ENCODE measurements around the gene FOXR1.
"Not testable (repeated sequence)": the region's sequence is repeated elsewhere in the genome, so short reads cannot be mapped to it uniquely, and the experiment has no call there.

FOXR1 gene

DNA sequence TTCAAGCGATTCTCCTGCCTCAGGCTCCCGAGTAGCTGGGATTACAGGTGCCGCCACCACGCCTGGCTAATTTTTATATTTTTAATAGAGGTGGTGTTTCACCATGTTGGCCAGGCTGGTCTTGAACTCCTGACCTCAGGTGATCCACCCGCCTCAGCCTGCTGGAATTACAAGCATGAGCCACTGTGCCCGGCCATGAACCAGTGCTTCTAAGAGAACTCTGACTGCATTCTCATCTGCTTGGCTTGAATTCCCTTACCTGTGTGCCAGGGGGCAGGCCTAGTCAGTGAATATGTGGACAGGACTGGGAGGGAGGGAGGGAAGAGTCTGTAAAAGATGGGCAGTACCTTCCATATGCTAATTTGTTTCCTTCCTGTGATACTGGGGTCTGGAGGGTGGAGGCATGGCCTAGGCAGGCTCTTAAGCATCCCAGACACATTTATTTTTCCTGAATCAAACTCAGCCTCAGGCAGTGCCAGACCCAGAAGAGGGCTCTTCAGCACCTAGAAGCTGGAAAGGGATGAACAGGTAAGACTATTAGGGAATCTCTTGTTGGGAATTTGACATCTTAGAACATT, 40.0 kb downstream of the FOXR1 start:
- H3K27me3 ChIP-seq (ENCODE audit: control insufficient read depth, insufficient read depth, low read length): no peaks in the 10 kb centered on the region
- no peak overlapping the region for H3K4me3 ChIP-seq (ENCODE audit: low read length)
- H3K27ac ChIP-seq (ENCODE audit: low read length): no peak overlapping the region
- peaks cover 62% of the 10 kb centered on the region for H3K36me3 ChIP-seq (ENCODE audit: control insufficient read depth, low read depth, low read length)
- peaks cover 3% of the 10 kb centered on the region for H3K4me1 ChIP-seq (ENCODE audit: control insufficient read depth, low read depth, low read length)
- H3K9me3 ChIP-seq (ENCODE audit: control insufficient read depth, low read depth, low read length): no peaks in the 10 kb centered on the region
- H3K9ac ChIP-seq (ENCODE audit: low read length): no peak overlapping the region

DNA sequence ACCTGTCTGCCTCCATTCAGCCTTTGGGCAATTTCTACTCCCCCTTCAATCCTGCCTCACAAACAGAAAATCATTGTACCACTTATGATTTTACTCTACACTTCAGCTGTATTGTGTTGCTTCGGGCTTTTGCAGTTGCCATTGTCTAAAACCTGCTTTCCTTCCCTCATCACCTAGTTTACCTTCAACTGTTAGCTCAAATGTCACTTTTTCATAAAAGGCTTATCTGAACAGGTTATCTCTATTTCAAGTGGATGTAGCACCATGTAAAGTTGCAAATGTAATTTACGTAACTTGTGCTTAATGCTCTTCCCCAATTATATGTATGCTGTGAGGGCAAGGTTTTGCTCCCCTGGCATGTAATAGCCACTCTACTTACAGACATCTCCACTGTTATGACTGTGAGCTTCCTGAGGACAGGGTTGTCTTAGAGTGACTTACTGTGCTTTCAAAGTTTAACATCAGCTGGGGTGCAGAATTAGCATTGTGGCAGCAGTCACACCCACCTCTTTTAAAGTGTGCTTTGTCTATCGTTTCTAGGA, 41.1 kb downstream of the FOXR1 start:
- H3K9me3 ChIP-seq (ENCODE audit: control insufficient read depth, low read depth, low read length): no peaks in the 10 kb centered on the region
- H3K27me3 ChIP-seq (ENCODE audit: control insufficient read depth, insufficient read depth, low read length): no peaks in the 10 kb centered on the region
- no peak overlapping the region for H3K27ac ChIP-seq (ENCODE audit: low read length)
- H3K4me3 ChIP-seq (ENCODE audit: low read length): no peak overlapping the region
- H3K36me3 ChIP-seq (ENCODE audit: control insufficient read depth, low read depth, low read length): peaks cover 64% of the 10 kb centered on the region
- H3K9ac ChIP-seq (ENCODE audit: low read length): no peak overlapping the region
- peaks cover 9% of the 10 kb centered on the region for H3K4me1 ChIP-seq (ENCODE audit: control insufficient read depth, low read depth, low read length)

DNA sequence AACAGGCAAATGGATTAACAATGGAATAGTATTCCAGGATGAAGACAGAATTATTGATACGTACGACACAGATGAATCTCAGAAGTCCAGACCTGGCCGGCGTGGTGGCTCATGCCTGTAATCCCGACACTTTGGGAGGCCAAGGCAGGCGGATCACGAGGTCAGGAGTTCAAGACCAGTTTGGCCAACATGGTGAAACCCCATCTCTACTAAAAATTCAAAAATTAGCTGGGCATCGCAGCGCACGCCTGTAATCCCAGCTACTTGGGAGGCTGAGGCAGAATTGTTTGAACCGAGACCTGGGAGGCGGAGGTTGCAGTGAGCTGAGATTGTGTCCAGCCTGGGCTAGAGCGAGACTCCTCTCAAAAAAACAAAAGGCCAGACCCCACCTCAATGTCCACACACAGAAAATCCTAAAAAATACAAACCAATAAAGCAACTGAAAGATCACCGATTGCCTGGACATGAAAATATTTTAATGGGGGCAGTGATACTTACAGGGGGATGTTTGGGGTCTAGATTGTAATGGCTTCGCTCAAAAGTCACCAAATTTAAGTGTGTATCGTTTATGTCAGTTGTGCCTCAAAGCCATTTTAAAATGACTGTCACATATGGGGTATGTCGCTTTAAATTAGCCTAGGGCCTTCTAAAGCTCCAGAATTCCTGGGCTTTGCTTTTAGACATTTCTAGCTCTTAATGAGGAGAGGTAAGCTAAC, 42.8 kb downstream of the FOXR1 start:
- H3K4me1 ChIP-seq (ENCODE audit: control insufficient read depth, low read depth, low read length): peaks cover 9% of the 10 kb centered on the region
- no peaks in the 10 kb centered on the region for H3K27me3 ChIP-seq (ENCODE audit: control insufficient read depth, insufficient read depth, low read length)
- H3K4me3 ChIP-seq (ENCODE audit: low read length): no peak overlapping the region
- H3K9me3 ChIP-seq (ENCODE audit: control insufficient read depth, low read depth, low read length): no peaks in the 10 kb centered on the region
- H3K27ac ChIP-seq (ENCODE audit: low read length): no peak overlapping the region
- H3K9ac ChIP-seq (ENCODE audit: low read length): no peak overlapping the region
- H3K36me3 ChIP-seq (ENCODE audit: control insufficient read depth, low read depth, low read length): peaks cover 59% of the 10 kb centered on the region

DNA sequence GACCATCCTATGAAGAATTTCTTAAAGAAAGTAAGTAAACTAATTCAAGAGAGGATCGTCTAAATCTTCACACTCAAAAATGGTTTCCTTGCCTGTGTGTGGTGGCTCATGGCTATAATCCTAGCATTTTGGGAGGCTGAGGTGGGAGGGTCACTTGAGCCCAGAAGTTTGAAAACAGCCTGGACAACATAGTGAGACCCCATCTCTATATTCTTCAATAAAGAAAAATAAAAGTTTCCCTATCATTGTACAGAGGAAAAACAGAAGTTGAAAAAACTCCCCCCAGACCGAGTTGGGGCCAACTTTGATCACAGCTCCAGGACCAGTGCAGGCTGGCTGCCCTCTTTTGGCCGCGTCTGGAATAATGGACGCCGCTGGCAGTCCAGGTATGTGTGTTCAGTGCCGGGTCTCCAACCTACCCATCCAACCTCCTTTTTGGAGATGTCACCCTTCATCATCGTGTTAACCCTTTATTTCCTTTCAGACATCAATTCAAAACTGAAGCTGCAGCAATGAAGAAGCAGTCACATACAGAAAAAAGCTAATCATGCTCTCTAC, 43.6 kb downstream of the FOXR1 start:
- H3K4me3 ChIP-seq (ENCODE audit: low read length): no peak overlapping the region
- H3K27me3 ChIP-seq (ENCODE audit: control insufficient read depth, insufficient read depth, low read length): no peaks in the 10 kb centered on the region
- peaks cover 51% of the 10 kb centered on the region for H3K36me3 ChIP-seq (ENCODE audit: control insufficient read depth, low read depth, low read length)
- no peaks in the 10 kb centered on the region for H3K9me3 ChIP-seq (ENCODE audit: control insufficient read depth, low read depth, low read length)
- H3K9ac ChIP-seq (ENCODE audit: low read length): no peak overlapping the region
- no peak overlapping the region for H3K27ac ChIP-seq (ENCODE audit: low read length)
- peaks cover 9% of the 10 kb centered on the region for H3K4me1 ChIP-seq (ENCODE audit: control insufficient read depth, low read depth, low read length)

DNA sequence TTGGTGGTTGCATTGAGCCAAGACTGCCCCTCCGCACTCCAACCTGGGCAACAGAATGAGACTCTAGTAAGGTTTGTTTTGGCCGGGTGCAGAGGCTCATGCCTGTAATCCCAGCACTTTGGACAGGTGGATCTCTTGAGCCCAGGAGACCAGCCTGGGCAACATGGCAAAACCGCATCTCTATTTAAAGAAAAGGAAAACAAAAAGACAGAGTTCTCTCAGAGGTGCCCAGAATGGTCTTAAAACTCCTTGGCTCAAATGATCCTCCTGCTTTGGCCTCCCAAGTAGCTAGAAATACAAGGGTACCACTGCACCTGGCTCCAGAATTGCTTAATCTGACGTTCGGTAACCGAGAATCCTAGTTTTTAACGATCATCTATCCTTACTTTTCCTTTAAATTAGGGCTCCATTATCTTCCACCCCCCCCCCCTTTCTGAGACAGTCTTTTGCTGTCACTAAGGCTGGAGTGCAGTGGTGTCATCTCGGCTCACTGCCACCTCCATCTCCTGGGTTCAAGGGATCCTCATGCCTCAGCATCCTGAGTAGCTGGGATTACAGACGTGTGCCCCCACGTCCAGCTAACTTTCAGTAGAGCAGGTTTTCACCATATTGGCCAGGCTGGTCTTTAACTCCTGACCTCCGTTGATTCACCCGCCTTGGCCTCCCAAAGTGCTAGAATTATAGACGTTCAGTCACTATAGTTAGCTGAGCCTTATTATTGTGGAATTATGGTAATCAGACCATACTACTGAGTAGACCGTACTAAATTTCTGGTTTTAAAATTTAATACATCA, 44.9 kb downstream of the FOXR1 start:
- Histone ChIP-seq H3K27ac (ENCODE audit: low read length) (no peak overlapping the region), H3K9me3 (ENCODE audit: control insufficient read depth, low read depth, low read length) (no peaks in the 10 kb centered on the region), H3K9ac (ENCODE audit: low read length) (peak overlapping the region; percentile 97), H3K27me3 (ENCODE audit: control insufficient read depth, insufficient read depth, low read length) (no peaks in the 10 kb centered on the region), H3K4me1 (ENCODE audit: control insufficient read depth, low read depth, low read length) (peaks cover 9% of the 10 kb centered on the region), H3K36me3 (ENCODE audit: control insufficient read depth, low read depth, low read length) (peaks cover 49% of the 10 kb centered on the region), H3K4me3 (ENCODE audit: low read length) (peak overlapping the region; percentile 89)

DNA sequence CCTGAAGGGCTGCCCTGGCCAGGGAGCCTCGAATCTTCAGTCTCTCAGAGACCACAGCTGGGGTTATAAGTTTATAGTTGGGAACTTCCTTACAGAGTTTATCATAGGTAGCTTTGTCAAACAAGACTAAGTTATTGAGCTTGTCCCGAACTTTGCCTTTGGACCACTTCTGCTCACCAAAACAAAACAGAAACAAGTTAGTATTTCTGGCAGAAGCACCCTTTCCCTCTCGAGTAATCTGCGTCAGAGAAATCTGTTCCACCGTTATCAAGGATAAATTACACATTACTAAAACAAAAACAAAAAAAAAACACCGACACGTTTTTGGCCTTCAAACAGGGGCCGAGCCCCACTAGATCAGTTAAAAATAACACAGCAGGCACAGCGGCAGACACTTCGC, 45.8 kb downstream of the FOXR1 start:
- Histone ChIP-seq H3K4me3 (ENCODE audit: low read length) (peak overlapping the region; percentile 89), H3K36me3 (ENCODE audit: control insufficient read depth, low read depth, low read length) (peaks cover 51% of the 10 kb centered on the region), H3K27ac (ENCODE audit: low read length) (peak overlapping the region; percentile 91), H3K9ac (ENCODE audit: low read length) (peak overlapping the region; percentile 97)
- H3K9me3 ChIP-seq (ENCODE audit: control insufficient read depth, low read depth, low read length); H3K4me1 ChIP-seq (ENCODE audit: control insufficient read depth, low read depth, low read length); H3K27me3 ChIP-seq (ENCODE audit: control insufficient read depth, insufficient read depth, low read length): not testable (repeated sequence)

DNA sequence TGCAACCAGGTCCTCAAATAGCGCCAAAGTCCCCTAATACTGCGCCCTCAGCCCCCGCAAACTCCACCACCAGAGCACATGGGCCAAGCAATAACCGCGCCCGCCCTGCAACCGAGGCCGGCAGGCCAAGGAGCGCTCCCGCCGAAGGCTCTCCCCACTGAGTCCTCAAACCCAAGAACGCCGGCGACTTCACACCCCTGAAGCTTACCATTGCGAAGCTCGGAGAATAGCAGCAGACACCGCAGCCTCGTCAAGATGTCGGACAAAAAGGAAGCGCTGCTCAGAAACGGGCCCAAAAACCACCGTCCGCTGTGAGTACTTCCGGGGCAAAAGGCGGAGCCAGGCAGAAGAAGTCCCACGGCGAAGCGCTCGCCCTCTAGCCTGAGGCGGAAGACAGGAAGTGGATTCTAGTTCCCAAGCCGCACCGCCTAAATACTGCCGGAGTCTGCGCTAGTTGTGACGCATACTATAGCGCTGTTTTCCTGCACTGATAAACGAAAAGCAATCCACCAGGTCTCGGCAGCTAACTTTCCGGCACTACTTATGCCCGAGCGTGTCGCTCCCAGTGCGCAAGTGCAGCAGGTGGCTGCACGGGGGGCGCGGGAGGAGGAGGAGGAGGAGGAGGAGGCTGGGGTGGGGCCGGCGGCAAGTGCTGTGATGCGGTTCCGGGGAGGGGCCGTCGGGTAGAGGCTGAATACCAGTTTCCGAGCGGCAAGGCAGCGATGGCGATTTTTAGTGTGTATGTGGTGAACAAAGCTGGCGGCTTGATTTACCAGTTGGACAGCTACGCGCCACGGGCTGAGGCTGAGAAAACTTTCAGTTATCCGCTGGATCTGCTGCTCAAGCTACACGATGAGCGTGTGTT, 46.7 kb downstream of the FOXR1 start, which contains the start of the genes RPS25 and TRAPPC4:
TSS of gene RPS25 (minus strand) at position 270 of the 865 bp plus-strand sequence. CDS start at position 211, 59 bp downstream.
TSS of gene TRAPPC4 (plus strand) at position 693 of the 865 bp plus-strand sequence. CDS start at position 723, 30 bp downstream.
- H3K4me1 ChIP-seq (ENCODE audit: control insufficient read depth, low read depth, low read length): peaks cover 9% of the 10 kb centered on the region
- no peaks in the 10 kb centered on the region for H3K27me3 ChIP-seq (ENCODE audit: control insufficient read depth, insufficient read depth, low read length)
- H3K27ac ChIP-seq (ENCODE audit: low read length): peak within 1 kb of the TSS; percentile 91
- peak within 1 kb of the TSS; percentile 97 for H3K9ac ChIP-seq (ENCODE audit: low read length)
- peaks cover 49% of the 10 kb centered on the region for H3K36me3 ChIP-seq (ENCODE audit: control insufficient read depth, low read depth, low read length)
- H3K4me3 ChIP-seq (ENCODE audit: low read length): peak within 1 kb of the TSS; percentile 89
- no peaks in the 10 kb centered on the region for H3K9me3 ChIP-seq (ENCODE audit: control insufficient read depth, low read depth, low read length)

DNA sequence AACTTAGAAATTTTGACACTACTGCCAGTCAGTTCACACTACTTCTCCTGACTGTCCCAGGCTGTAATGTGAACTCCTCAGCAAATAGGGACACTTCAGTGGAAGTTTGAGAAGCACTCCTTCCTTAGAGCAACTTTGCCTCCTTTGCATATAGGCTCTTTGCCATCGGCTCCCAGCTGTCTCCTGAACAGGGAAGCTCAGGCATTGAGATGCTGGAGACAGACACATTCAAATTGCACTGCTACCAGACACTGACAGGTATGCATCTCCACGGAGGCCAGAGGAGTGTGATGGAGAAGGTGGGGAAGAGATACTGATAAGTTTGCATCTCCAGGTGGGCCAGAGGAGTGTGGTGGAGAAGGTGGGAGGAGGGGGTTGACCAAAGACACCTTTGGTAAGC, 48.4 kb downstream of the FOXR1 start:
- H3K4me1 ChIP-seq (ENCODE audit: control insufficient read depth, low read depth, low read length): peaks cover 9% of the 10 kb centered on the region
- H3K9ac ChIP-seq (ENCODE audit: low read length): no peak overlapping the region
- no peak overlapping the region for H3K27ac ChIP-seq (ENCODE audit: low read length)
- H3K27me3 ChIP-seq (ENCODE audit: control insufficient read depth, insufficient read depth, low read length): no peaks in the 10 kb centered on the region
- no peaks in the 10 kb centered on the region for H3K9me3 ChIP-seq (ENCODE audit: control insufficient read depth, low read depth, low read length)
- peaks cover 53% of the 10 kb centered on the region for H3K36me3 ChIP-seq (ENCODE audit: control insufficient read depth, low read depth, low read length)
- H3K4me3 ChIP-seq (ENCODE audit: low read length): peak overlapping the region; percentile 89

DNA sequence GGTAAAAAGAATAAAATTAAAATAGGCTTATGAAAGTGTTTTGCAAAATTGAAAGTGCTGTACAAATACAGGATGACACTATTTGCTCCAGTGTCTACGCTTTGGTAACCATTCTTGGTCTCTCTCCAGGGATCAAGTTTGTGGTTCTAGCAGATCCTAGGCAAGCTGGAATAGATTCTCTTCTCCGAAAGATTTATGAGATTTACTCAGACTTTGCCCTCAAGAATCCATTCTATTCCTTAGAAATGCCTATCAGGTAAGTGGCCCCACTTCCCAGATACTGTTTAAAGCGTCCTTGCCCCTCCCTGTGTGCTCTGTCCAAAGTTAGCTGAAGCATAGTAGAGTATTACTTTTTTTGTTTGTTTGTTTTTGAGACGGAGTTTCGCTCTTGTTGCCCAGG, 50.1 kb downstream of the FOXR1 start:
- Histone ChIP-seq H3K4me3 (ENCODE audit: low read length) (no peak overlapping the region), H3K27me3 (ENCODE audit: control insufficient read depth, insufficient read depth, low read length) (no peaks in the 10 kb centered on the region), H3K9ac (ENCODE audit: low read length) (no peak overlapping the region), H3K36me3 (ENCODE audit: control insufficient read depth, low read depth, low read length) (peaks cover 40% of the 10 kb centered on the region), H3K9me3 (ENCODE audit: control insufficient read depth, low read depth, low read length) (no peaks in the 10 kb centered on the region), H3K4me1 (ENCODE audit: control insufficient read depth, low read depth, low read length) (peaks cover 5% of the 10 kb centered on the region), H3K27ac (ENCODE audit: low read length) (no peak overlapping the region)

DNA sequence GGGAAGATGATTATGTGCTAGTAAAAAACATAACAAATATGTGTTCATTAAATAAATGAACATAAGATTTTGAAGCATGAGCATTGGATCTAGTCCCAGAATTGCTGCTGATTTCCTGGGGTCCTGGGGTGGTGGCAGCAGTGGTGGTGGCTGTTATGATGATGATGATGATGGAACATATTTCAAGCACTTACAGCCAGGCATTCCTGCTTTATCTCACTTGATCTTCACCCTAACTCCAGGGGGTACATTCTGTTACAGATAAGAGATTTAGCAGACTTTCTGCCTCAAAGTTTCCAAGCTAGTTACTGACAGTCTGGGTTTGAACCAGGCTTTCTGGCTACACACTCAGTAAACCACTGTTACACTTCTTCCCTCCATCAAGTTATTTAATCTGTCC, 52.2 kb downstream of the FOXR1 start:
- Histone ChIP-seq H3K36me3 (ENCODE audit: control insufficient read depth, low read depth, low read length) (peaks cover 46% of the 10 kb centered on the region), H3K27ac (ENCODE audit: low read length) (no peak overlapping the region), H3K4me3 (ENCODE audit: low read length) (no peak overlapping the region), H3K27me3 (ENCODE audit: control insufficient read depth, insufficient read depth, low read length) (no peaks in the 10 kb centered on the region), H3K9ac (ENCODE audit: low read length) (no peak overlapping the region), H3K9me3 (ENCODE audit: control insufficient read depth, low read depth, low read length) (no peaks in the 10 kb centered on the region), H3K4me1 (ENCODE audit: control insufficient read depth, low read depth, low read length) (no peaks in the 10 kb centered on the region)

Data from iPS-18a (cell line).